Left kidney (tissue), 8 donors: Measurements from ENCODE around the gene ETFBKMT. TPM values are rescaled to one million over a fixed set of nuclear protein-coding genes. Genes with fewer than 3 reads are reported as not detected.
A peak's percentile ranks its signal among the peaks of the same experiment; 100 is the strongest.

Experiments used
- DNase-seq: peaks from one replicate; pipeline ENCODE4 v3.0.0-alpha.2; 2013
- long read RNA-seq, 8 donors: transcript quantifications; one replicate each; lab custom pipeline, GENCODE V29; 2026
- polyA plus RNA-seq: library from polyadenylated mRNA; unstranded; fragments of 120-200 nt; gene quantifications from one replicate; pipeline ENCODE4 v1.2.1, GENCODE V29; 2013; ENCODE audit not compliant: insufficient read length

The ETFBKMT gene, protein sequence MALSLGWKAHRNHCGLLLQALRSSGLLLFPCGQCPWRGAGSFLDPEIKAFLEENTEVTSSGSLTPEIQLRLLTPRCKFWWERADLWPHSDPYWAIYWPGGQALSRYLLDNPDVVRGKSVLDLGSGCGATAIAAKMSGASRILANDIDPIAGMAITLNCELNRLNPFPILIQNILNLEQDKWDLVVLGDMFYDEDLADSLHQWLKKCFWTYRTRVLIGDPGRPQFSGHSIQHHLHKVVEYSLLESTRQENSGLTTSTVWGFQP
- polyA plus RNA-seq = 5.4 TPM
- long read RNA-seq, donor 1, partial matches to known transcripts = 5 of 17 reads
- long read RNA-seq, donor 1, other reads (novel, unspliced or antisense) = 11 of 17 reads
- long read RNA-seq, donor 2, partial matches to known transcripts = 13 of 22 reads
- long read RNA-seq, donor 2, other reads (novel, unspliced or antisense) = 8 of 22 reads
- long read RNA-seq, donor 3 = 0 reads
- long read RNA-seq, donor 4 = 0 reads
- long read RNA-seq, donor 5, full-length matches to known transcripts = 4 of 4 reads
- long read RNA-seq, donor 5, partial matches to known transcripts = 0 of 4 reads
- long read RNA-seq, donor 5, other reads (novel, unspliced or antisense) = 0 of 4 reads
- long read RNA-seq, donor 6, partial matches to known transcripts = 14 of 28 reads
- long read RNA-seq, donor 6, other reads (novel, unspliced or antisense) = 14 of 28 reads
- long read RNA-seq, donor 7, full-length matches to known transcripts = 4 of 17 reads
- long read RNA-seq, donor 7, partial matches to known transcripts = 0 of 17 reads
- long read RNA-seq, donor 7, other reads (novel, unspliced or antisense) = 13 of 17 reads
- long read RNA-seq, donor 8, full-length matches to known transcripts = 1 of 1 reads
- long read RNA-seq, donor 8, partial matches to known transcripts = 0 of 1 reads
- long read RNA-seq, donor 8, other reads (novel, unspliced or antisense) = 0 of 1 reads

- peak; percentile 90 for DNase-seq
Measured at GRCh38 chr12:31659087-31659942, at the start of gene ETFBKMT. ETFBKMT (plus strand) TSS chr12:31659688; CDS start chr12:31661954, 2,266 bp downstream.

DNA sequence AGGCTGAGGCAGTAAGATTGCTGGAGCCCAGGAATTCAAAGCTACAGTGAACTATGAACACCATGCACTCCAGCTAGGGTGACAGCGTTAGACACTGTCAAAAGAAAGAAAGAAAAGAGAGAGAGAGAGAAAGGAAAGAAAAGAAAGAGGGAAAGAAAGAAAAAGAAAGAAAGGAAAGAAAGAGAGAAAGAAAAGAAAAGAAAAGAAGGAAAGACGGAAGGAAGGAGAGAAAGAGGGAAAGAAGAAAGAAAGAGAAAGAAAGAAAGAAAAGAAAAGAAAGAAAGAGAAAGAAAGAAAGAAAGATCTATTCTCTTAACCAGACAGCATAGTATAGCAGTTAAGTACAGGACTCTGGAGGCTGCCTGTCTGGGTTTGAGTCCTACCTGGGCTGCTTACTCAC lies 46.7 kb upstream of the ETFBKMT start:
- no peak for DNase-seq

- no peak for DNase-seq
Measured at GRCh38 chr12:31618228-31619025, 41.1 kb upstream of the ETFBKMT start.

GRCh38 chr12:31620311-31620710 lies 39.2 kb upstream of the ETFBKMT start:
- no peak for DNase-seq

GRCh38 chr12:31622038-31622437 lies 37.5 kb upstream of the ETFBKMT start:
- no peak for DNase-seq

- DNase-seq = no peak
Measured at GRCh38 chr12:31626270-31626995, 33.1 kb upstream of the ETFBKMT start.

- no peak for DNase-seq
Measured at GRCh38 chr12:31627456-31628054, 31.9 kb upstream of the ETFBKMT start.

DNA sequence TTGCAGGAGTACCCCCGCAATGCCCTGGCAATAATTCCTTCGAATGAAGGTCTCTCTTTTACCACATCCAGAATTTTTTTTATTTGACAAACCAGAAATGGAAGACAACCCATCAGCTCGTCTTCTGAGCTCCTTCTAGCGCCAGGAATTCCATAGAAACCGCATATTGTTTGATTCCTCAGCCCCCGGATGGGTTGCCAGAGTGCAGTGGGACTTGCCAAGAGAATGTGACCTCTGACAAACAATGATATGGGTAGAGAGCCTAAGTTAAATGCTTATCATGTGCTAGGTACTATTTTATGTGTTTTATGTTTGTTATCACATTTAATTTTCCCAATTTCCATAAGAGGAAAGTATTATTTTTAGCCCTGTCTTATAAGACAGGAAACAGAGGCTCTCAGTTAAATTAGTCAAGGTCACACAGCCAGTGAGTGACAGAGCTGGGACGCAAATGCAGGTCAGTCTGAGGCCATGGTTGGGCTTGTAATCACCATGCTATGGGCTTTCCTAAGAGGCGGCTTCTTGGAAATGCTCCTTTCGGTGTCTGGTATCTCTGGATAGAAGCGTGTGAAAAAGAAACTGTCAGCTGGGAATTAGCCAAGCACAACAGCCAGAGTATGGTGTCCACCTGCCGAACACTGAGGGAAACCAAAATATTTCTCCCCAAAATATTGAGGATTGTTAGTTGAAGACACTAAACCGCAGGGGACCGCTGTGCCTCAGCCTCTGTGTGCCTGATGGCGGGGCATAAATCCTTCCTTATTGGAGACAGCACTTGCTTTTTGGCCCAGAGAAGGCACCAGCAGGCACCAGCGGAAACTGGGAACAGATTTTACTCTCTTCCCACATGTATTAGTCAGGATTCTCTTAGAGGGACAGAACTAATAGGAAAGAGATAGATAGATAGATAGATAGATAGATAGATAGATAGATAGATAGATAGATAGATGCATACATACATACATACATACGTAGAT lies 29.4 kb upstream of the ETFBKMT start:
- DNase-seq = peak; percentile 73

DNA sequence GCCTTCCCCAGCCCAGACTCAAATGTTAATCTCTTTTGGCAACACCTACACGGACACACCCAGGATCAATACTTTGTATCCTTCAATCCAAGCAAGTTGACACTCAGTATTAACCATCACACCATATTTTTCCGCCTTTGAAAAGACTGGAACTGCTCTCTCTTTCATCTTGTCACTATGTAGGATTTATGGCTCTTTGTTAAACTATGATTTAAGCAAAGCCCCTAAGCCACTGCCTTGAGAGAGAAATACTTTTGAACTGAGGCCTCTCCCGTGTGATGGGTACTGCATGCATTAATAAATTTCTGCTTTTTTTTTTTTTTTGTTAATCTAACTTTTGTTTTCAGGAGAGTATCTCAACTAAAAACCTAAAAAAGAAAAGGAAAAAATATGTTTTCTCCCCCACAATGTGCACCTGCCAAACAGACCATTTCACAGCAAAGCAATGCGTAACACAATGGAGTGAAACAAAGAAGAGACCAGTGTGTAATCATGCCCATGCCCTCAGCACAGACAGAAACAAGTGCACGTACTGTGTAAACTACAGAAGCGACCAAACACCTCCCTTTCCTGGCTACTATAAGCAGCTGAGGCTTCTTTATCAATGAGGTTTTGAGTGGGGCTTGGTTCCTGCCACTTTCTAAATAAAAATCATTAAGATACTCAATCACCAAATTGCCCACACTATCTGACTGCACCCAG lies 28.3 kb upstream of the ETFBKMT start:
- DNase-seq = no peak

DNA sequence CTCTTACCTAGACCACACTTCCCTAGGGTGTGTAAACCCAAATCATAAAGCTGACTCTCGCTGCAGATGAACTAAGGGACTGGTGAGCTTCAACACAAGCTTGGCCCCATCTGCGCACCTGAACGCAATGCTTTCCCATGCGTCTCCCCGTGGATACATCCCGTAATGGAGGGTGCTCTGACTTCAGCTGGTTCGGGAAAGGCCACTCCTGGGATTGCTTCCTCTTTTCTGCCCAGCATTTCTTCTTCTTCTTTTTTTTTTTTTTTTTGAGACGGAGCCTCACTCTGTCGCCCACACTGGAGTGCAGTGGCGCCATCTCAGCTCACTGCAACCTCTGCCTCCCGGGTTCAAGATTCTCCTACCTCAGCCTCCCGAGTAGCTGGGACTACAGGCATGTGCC lies 27.7 kb upstream of the ETFBKMT start:
- no peak for DNase-seq

- no peak for DNase-seq
Measured at GRCh38 chr12:31633464-31633863, 26.0 kb upstream of the ETFBKMT start.

DNA sequence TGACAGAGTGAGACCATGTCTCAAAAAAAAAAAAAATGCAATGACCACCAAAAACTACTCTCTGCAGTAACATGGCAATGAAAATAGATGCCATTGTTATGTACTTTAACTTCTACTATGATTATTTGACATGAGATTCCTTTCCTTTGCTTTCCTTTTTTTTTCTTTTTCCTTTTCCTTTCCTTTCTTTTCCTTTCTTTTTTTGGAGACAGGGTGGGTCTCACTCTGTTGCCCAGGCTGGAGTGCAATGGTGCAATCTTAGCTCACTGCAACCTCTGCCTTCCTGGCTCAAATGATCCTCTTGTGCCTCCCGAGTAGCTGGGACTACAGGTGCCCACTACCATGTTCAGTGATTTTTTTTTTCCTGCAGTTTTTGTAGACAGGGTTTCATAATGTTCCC lies 24.9 kb upstream of the ETFBKMT start:
- no peak for DNase-seq

GRCh38 chr12:31641509-31642090 lies 17.9 kb upstream of the ETFBKMT start:
- DNase-seq = no peak

- no peak for DNase-seq
Measured at GRCh38 chr12:31644536-31644935, 15.0 kb upstream of the ETFBKMT start.

DNA sequence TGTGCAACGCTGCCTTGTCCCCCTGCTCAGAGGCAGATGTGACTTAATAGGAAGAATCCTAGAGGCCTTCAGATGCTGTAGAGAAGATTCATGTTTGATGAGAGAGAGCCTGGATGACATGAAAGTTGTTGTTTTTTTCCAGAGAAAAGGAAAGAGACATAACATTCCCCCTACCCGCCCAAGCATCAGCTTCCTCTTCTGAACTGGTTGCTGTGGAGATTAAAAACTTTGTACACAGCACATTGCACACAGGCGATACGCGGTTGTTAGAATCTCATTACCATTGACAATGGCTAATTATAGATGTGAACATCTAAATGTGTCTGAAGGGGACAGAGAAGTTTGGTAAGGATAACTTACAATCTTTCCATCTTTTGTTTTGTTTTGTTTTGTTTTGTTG lies 13.6 kb upstream of the ETFBKMT start:
- DNase-seq = no peak

DNA sequence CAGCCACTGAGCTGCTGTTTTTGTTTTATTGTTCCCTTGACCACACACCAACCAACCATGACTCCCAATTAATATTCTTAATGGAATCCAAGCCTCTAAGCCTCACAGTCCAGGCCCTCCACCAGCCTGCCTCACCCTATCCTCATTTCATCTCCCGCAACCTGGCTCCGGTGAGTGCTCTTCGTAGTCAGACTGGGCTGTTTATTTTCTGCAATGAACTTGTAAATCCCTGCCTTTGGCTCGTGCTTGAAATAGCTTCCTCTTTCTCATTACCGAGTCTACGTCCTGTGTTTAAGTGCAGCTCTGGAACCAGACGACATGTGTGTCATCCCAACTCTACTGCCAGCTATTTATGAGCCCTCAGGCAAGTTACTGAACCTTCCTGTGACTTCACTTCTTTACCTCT lies 12.4 kb upstream of the ETFBKMT start:
- DNase-seq = no peak

- no peak for DNase-seq
Measured at GRCh38 chr12:31650918-31651317, 8.6 kb upstream of the ETFBKMT start.
